Activated T-helper 1 cell treated with anti-CD3 and anti-CD28 coated beads, Interleukin-12 subunit alpha, Interleukin-12 subunit beta, Interleukin-2, Interleukin-4 antibody, amounts not matched to agents 30 ng/mL and 10 ng/mL and 1 ng/mL, durations not matched to agents 14 hours and 24 hours and 36 hours (primary cell): ENCODE results near the gene ST3GAL3. TPM values are rescaled to one million over a fixed set of nuclear protein-coding genes. Genes with fewer than 3 reads are reported as not detected.
"Not testable (repeated sequence)": the region's sequence is repeated elsewhere in the genome, so short reads cannot be mapped to it uniquely, and the experiment has no call there.

ENCODE experiments used
- DNase-seq: peaks from one replicate; pipeline ENCODE4 v3.0.0; 2021; ENCODE audit warnings: low spot score
- H3K27ac Mint-ChIP-seq: one replicate; pipeline ENCODE4 v1.8.0; 2021; ENCODE audit warnings: mild to moderate bottlenecking, mixed read lengths
- H3K27me3 Mint-ChIP-seq: one replicate; pipeline ENCODE4 v1.8.0; 2022; ENCODE audit warnings: mild to moderate bottlenecking, moderate library complexity, mixed read lengths; ENCODE audit not compliant: insufficient read depth
- H3K36me3 Mint-ChIP-seq: one replicate; pipeline ENCODE4 v1.8.0; 2021; ENCODE audit warnings: low read depth, mixed read lengths
- H3K4me1 Mint-ChIP-seq: one replicate; pipeline ENCODE4 v1.8.0; 2021; ENCODE audit warnings: low read depth, mixed read lengths
- H3K4me3 Mint-ChIP-seq: one replicate; pipeline ENCODE4 v1.8.0; 2021; ENCODE audit warnings: mild to moderate bottlenecking, moderate library complexity, mixed read lengths
- H3K9me3 Mint-ChIP-seq: one replicate; pipeline ENCODE4 v1.8.0; 2021; ENCODE audit warnings: mixed read lengths
- intact Hi-C: fragments of 100-400 bp; cut with micrococcal nuclease; formaldehyde crosslinking; loops from one replicate; pipeline ENCODE4 v1.15.1; 2024
- total RNA-seq: library from RNA; stranded (reverse); gene quantifications from 2 replicates; pipeline ENCODE4 v1.2.3, GENCODE V29; 2022

The ST3GAL3 gene
- total RNA-seq, 1 donor from 2014 or later: 19.0 TPM

DNA sequence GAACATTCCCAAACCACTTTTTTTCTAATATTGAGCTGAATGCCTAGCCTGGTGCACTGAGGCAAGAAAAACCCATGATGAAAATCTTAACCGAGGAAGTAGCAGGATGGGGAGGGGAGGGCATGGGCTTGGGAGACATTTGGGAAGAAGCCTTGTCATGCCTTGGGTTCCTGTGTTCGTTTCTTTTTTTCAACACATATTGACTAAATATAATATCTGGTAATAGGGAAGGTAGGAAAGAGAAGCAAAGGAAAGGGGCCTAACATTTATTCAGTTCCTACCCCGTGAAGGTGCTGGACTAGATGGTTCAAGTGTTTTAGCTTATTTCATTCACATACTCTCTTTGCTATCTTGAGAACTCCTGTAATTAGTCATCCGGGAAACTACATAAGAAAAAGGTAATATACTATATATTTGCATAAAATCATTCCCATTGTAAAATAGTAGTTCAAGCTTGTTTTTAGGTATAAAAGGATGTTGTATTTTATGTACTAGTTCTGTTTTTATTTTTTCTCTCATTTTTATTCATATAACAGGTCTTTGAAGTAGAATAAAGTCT is 62.1 kb downstream of the ST3GAL3 start:
- intact Hi-C loops: no loop called here
- Mint-ChIP-seq H3K36me3 (no peaks in the 10 kb centered on the region), H3K4me1 (peaks cover 8% of the 10 kb centered on the region)

DNA sequence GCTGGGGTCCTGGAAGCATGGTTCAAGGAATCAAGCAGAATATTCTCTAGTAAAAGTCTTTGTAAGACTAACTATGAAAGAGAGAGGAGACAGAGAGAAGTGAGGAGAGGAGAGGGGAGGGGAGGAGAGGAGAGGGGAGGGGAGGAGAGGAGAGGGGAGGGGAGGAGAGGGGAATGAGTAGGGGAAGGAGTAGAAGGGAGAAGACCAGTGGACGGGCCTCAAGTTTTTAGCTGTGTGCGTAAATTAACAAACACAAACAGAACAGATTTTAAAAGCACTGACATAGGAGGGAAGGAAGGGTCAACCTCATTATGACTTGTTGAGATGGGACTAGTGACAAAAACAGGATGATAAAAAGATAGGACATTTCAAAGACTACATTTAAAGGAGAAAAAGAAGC is 62.8 kb downstream of the ST3GAL3 start:
- Mint-ChIP-seq H3K9me3 (no peaks in the 10 kb centered on the region), H3K4me3 (no peak overlapping the region), H3K4me1 (peaks cover 11% of the 10 kb centered on the region), H3K27me3 (no peaks in the 10 kb centered on the region), H3K36me3 (peaks cover 2% of the 10 kb centered on the region), H3K27ac (no peak overlapping the region)
- DNase-seq: no peak
- intact Hi-C loops: no loop called here

More for the DNA sequence above, 62.1 kb downstream of the ST3GAL3 start:
- Mint-ChIP-seq H3K27ac (no peak overlapping the region), H3K27me3 (no peaks in the 10 kb centered on the region), H3K9me3 (no peaks in the 10 kb centered on the region), H3K4me3 (no peak overlapping the region)
- DNase-seq: no peak

DNA sequence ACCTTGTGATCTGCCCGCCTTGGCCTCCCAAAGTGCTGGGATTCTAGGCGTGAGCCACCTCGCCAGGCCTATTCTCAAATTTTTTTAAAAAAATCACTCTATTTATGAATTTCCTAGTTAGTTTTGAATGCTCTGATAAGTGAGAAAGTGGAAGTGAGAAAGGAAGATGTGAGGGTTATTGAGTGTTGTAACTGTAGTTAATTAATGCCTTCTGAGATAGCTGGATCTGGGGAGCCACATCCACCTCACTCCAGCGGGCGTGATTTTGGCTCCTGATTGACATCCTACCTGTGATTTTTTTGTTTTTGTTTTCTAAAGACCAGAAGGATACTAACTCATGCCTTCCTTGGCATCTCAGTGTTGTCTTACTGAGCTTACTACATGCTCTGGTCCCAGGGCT is 65.6 kb downstream of the ST3GAL3 start:
- no peaks in the 10 kb centered on the region for H3K27me3 Mint-ChIP-seq
- no peak for DNase-seq
- intact Hi-C loops: no loop called here
- peaks cover 4% of the 10 kb centered on the region for H3K36me3 Mint-ChIP-seq
- no peak overlapping the region for H3K4me3 Mint-ChIP-seq
- H3K4me1 Mint-ChIP-seq: peaks cover 11% of the 10 kb centered on the region
- no peaks in the 10 kb centered on the region for H3K9me3 Mint-ChIP-seq
- H3K27ac Mint-ChIP-seq: no peak overlapping the region

DNA sequence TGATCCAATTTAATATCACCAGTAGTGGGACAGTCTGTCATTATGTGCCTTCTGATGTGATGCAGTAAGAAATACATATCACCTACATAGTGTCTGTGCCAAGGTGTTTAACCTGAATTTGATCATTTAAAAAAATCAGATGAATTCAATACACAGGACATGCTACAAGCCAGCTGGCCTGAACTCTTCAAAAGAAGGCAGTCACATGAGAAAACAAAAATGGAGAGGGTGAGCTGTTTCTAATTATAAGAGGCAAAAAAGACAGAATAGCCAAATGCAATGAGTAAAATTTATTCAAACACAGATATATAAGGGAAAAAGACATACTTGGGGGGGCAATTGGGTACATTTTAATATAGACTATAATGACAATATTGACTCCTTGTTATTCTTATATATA is 66.5 kb downstream of the ST3GAL3 start:
- peaks cover 11% of the 10 kb centered on the region for H3K4me1 Mint-ChIP-seq
- H3K4me3 Mint-ChIP-seq: no peak overlapping the region
- no peak for DNase-seq
- intact Hi-C loops: no loop called here
- H3K36me3 Mint-ChIP-seq: peaks cover 4% of the 10 kb centered on the region
- H3K9me3 Mint-ChIP-seq: no peaks in the 10 kb centered on the region
- no peaks in the 10 kb centered on the region for H3K27me3 Mint-ChIP-seq
- no peak overlapping the region for H3K27ac Mint-ChIP-seq

DNA sequence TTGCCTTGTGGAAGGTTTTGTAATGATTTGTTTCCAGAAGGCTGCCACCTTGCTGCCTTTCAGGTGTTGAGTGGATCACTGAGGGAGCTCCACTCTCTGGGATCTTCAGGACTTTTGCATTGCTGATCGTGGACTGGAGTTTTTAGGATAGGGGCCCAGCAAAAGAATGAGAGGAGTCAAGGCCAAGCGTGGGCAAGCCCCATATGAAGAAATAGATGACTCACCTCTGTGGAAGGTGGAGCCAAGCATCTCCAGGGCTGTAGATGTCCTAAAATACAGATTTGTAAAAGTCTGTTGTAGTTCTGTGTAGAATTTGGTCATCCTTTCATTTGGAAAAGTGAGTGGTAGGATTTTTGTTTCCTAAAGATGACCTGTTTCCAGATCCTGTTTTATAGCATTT is 67.0 kb downstream of the ST3GAL3 start:
- no peaks in the 10 kb centered on the region for H3K27me3 Mint-ChIP-seq

DNA sequence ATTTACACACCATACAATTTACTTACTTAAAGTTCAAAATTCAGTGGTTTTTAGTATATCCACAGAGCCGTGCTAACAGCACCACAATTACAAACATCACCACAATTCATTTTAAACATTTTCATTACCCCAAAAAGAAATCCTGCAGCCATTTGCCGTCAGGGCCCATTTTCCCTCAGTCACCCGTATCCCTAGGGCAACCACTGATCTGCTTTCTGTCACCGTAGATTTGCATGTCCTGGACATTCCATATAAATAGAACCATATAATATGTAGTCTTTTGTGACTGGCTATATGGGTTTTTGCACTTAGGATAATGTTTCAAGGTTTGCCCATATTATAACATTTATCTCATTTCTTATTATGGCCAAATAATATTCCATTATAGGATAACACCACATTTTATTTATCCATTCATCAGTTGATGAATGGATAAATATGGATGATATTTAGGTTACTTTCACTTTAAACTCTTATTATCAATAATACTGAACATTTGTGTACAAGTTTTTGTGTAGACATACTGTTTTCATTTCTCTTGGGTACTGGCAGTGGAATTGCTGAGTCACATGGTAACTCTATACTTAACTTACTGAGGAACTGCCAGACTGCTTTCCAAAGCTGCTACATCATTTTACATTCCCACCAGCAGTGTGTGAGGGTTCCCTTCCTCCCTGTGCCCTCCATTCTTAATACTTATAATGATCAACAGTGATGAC is 68.9 kb downstream of the ST3GAL3 start:
- Mint-ChIP-seq H3K27me3 (peaks cover 1% of the 10 kb centered on the region), H3K36me3 (peaks cover 19% of the 10 kb centered on the region), H3K27ac (no peak overlapping the region), H3K4me3 (no peak overlapping the region), H3K4me1 (peaks cover 32% of the 10 kb centered on the region), H3K9me3 (peaks cover 20% of the 10 kb centered on the region)
- DNase-seq: no peak
- intact Hi-C loops: no loop called here

More for the DNA sequence above, 67.0 kb downstream of the ST3GAL3 start:
- Mint-ChIP-seq H3K36me3 (peaks cover 5% of the 10 kb centered on the region), H3K4me1 (peaks cover 15% of the 10 kb centered on the region), H3K27ac (no peak overlapping the region), H3K9me3 (peaks cover 5% of the 10 kb centered on the region), H3K4me3 (no peak overlapping the region)
- DNase-seq: no peak
- intact Hi-C loops: no loop called here

DNA sequence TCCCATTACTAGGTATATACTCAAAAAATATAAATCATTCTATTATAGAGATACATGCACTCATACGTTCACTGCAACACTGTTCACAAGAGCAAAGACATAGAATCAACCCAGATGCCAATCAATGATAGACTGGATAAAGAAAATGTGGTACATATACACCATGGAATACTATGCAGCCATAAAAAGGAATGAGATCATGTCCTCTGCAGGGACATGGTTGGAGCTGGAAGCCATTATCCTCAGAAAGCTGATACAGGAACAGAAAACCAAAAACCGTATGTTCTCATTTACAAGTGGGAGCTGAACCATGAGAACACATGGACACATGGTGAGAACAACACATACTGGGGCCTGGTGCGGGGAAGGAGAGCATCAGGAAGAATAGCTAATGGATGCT is 70.6 kb downstream of the ST3GAL3 start:
- peaks cover 32% of the 10 kb centered on the region for H3K4me1 Mint-ChIP-seq
- H3K27ac Mint-ChIP-seq, DNase-seq, H3K27me3 Mint-ChIP-seq, H3K4me3 Mint-ChIP-seq, intact Hi-C loops: not testable (repeated sequence)
- H3K36me3 Mint-ChIP-seq: peaks cover 24% of the 10 kb centered on the region
- peaks cover 20% of the 10 kb centered on the region for H3K9me3 Mint-ChIP-seq

DNA sequence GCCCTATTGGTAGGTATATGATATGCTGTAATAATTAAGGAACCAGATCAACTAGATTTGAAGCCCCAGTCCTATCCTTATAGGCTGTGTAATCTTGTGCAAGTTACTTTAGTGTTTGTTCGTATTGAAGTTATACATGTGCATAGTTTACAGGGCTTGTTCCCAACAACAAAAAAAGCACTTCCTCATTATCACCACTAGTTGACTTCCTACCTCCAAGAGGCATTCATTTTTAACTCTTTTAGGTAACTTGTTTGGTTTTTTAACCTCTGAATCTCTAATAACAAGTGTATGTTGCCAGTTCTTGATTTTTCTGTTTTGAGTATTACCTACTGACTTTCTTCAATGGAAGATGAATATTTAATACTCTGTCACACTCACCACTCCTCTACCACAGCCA is 71.9 kb downstream of the ST3GAL3 start:
- Mint-ChIP-seq H3K27ac (no peak overlapping the region), H3K36me3 (peaks cover 24% of the 10 kb centered on the region)
- no peak for DNase-seq

DNA sequence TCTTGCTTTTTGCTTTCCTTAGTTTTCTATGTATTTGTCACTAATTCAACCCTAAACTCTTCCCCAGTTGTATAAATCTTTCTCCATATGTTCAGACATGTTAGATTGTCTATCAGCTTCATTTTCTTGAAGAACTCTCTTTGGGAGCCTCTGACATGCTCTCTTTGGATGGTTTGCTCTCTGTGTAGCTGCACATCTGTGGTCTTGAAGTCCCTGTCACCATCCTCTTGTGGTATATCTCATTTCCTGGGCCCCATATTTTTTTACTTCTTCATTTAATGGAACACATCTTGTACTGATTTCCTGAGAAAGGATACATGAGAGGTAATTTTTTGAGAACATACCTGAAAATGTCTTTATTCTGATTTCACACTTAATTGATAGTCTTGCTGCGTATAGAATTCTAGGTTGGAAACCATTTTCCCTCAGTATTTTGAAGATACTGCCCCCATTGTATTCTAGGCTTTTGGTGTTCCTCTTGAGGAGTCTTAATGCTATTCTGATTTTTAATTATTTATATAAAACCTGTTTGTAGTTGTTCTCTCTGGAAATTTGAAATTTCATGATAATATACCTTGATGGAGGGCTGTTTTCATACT is 72.6 kb downstream of the ST3GAL3 start:
- Mint-ChIP-seq H3K4me3 (peak overlapping the region; percentile 13), H3K9me3 (peaks cover 20% of the 10 kb centered on the region), H3K27ac (peak overlapping the region; percentile 63), H3K36me3 (peaks cover 22% of the 10 kb centered on the region), H3K27me3 (peaks cover 1% of the 10 kb centered on the region), H3K4me1 (peaks cover 29% of the 10 kb centered on the region)
- intact Hi-C loops: no loop called here
- DNase-seq: no peak

More for the DNA sequence above, 71.9 kb downstream of the ST3GAL3 start:
- Mint-ChIP-seq H3K4me3 (no peak overlapping the region), H3K4me1 (peaks cover 33% of the 10 kb centered on the region), H3K9me3 (peaks cover 20% of the 10 kb centered on the region), H3K27me3 (peaks cover 1% of the 10 kb centered on the region)
- intact Hi-C loops: no loop called here

DNA sequence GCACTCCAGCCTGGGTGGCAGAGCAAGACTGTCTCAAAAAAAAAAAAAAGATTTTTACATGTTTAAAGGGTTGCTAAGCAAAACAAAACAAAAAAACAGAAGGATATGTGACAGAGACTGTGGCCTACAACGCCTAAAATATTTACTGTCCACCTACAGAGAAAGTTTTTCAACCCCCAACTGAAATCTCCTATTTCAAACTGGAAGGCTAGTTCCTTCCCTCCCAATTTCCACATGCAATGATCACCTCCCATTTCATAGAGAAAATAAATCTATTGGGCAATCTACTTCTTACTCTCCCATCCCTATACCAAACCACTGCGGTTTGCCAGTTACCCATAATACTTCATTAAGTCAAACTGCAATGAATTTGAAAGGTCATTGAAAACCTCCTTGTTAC is 74.2 kb downstream of the ST3GAL3 start:
- intact Hi-C loops: no loop called here
- DNase-seq: no peak
- peaks cover 1% of the 10 kb centered on the region for H3K27me3 Mint-ChIP-seq
- no peak overlapping the region for H3K4me3 Mint-ChIP-seq
- no peak overlapping the region for H3K27ac Mint-ChIP-seq
- H3K4me1 Mint-ChIP-seq: peaks cover 29% of the 10 kb centered on the region
- H3K9me3 Mint-ChIP-seq: peaks cover 20% of the 10 kb centered on the region
- peaks cover 22% of the 10 kb centered on the region for H3K36me3 Mint-ChIP-seq

DNA sequence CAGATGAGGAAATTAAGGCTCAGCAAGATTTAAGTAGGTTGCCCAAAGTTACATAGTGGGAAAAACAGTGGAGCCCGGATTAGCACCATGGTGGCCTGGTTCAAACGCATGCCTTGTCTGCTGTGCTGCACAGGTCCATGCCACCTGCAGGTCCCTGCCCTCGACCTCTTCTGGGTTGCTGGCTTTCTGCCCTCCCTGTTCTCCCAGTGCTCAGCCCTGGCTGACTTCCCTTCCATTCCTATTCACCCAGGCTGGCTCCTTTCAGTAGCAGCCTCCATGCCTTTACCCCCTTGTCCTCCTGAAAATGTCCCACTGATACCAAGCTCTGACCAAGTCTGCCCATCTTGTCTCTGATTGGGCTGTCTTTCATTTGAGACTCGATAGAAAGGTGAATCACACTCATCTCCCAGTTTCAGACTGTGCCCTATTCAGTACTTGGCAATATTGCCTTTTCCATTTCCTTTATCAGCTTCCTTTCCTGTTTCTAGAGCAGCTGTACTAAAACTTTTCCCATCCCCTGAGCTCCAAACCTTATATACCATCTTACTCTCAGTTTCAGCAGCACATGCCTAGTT is 75.8 kb downstream of the ST3GAL3 start:
- intact Hi-C loops: no loop called here
- Mint-ChIP-seq H3K27me3 (peaks cover 1% of the 10 kb centered on the region), H3K4me1 (peaks cover 29% of the 10 kb centered on the region), H3K4me3 (no peak overlapping the region), H3K36me3 (peaks cover 20% of the 10 kb centered on the region), H3K9me3 (peaks cover 20% of the 10 kb centered on the region), H3K27ac (no peak overlapping the region)
- no peak for DNase-seq

DNA sequence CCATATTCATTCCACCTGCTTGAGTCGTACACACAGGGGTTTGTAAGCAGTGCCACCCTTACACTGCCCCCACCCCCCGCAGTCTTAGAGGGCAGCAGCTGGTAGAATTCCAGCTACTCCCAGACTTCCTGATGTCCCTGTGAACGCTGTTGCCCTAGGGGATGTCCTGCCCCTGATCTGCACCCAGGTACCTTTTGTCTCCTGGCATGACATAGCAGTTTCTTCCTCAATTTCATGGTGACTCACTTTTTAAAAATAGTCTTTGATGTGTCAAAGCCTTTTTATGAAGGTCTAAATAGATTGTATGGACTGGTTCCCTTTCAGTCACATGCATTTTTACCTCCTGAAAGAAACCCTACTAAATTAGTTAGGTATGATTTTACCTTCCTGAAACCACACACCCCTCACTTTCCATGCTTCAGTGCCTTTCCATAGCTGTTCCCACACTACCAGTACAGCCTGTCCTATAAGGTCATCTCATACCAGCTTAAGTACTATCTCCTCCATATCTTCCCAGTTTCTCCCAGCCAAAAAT is 76.4 kb downstream of the ST3GAL3 start:
- Mint-ChIP-seq H3K27me3 (peaks cover 1% of the 10 kb centered on the region), H3K36me3 (peaks cover 20% of the 10 kb centered on the region)
- intact Hi-C loops: no loop called here

More for the DNA sequence above, 76.4 kb downstream of the ST3GAL3 start:
- Mint-ChIP-seq H3K4me1 (peaks cover 29% of the 10 kb centered on the region), H3K9me3 (peaks cover 20% of the 10 kb centered on the region), H3K27ac (no peak overlapping the region), H3K4me3 (no peak overlapping the region)
- no peak for DNase-seq
